Iris pigment epithelial cell (primary cell): ENCODE measurements around the gene MMP24.

ENCODE experiments used
- DNase-seq: peaks from one replicate; pipeline ENCODE4 v3.0.0-alpha.2; 2011; ENCODE audit warnings: low read depth

Gene MMP24

DNA sequence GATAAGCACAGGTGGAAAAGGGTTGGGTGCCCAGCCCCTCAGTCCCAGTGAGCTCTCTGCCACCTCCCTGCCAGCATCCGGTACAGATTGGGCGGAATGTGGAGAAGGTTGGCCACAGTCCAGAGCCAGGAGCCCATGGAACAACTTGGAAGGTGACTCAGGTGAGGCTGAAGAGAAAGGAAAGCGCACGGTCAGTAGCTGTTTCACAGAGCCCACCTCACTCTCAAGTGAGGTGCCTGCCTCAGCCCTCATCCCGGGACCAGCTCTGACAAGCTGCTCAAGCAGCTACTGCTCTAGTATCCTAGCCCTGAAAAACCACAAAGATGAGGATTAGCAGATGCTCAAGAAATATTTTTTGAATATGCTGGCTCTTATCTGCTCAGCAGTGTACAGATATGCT, 52.5 kb downstream of the MMP24 start:
- no peak for DNase-seq

DNA sequence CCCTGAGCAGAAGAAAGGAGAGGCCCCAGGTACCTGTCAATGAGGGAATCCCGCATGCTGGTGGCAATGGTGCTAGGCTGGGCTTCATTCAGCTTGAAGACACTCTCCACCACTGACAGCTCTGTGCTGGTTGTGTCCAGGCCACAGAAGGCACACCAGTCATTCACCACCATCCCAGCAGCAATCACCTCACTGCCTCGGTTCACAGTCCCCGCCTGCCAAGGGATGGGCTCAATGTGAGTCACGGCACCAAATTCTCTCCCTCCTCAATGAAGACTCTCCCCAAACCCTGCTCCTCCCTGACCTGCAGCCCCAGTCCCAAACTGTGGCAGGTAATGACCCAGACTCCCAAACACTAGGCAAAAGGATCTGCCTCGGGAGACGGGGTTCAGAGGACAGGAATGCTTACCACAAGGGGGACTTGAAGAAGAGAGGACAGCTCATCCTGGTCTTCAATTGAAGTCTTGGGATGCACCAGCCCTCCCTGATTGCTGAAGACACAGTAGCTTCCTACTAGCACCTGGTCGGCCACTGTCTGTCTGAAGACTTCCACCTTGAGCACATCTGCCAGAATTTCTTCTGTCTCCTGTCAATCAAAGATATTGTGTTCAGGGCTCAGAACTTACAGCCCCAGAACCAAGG, 53.2 kb downstream of the MMP24 start:
- DNase-seq = no peak

DNA sequence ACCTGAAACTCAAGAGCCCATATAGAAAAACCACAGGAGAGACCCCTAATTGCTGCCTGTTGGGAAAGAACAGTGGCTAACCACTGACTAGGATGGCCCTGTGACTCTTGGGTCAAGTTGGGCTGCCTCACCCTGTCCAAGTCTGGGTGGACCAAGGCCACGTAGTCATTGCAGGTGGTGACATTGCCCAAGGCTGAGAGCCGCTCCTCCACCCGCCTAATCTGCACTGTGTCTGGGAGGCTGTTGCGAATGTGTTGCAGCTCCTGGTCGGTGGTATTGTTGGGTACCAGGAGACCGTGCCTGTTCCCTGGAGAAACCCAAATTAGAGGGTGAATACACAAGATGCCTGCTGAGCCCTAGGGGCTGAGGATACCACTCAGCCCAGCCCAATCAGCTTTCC, 54.0 kb downstream of the MMP24 start:
- DNase-seq = no peak

DNA sequence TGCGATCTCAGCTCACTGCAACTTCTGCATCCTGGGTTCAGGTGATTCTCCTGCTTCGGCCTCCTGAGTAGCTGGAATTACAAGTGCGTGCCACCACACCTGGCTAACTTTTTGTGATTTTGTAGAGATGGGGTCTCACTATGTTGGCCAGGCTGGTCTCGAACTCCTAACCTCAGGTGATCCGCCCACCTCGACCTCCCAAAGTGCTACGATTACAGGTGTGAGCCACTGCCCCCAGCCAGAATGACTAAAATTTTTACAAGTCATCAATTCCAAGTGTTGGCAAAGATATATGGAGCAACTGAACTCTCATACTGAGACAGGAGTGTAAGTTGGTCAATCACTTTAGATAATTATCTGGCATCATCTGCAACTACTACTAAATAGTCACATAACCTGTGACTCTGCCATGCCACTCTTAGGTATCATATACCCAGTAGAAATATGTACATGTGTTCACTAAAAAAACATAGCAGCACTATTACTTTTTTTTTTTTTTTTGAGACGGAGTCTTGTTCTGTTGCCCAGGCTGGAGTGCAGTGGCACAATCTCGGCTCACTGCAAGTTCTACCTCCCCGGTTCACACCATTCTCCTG, 55.1 kb downstream of the MMP24 start:
- DNase-seq = no peak

DNA sequence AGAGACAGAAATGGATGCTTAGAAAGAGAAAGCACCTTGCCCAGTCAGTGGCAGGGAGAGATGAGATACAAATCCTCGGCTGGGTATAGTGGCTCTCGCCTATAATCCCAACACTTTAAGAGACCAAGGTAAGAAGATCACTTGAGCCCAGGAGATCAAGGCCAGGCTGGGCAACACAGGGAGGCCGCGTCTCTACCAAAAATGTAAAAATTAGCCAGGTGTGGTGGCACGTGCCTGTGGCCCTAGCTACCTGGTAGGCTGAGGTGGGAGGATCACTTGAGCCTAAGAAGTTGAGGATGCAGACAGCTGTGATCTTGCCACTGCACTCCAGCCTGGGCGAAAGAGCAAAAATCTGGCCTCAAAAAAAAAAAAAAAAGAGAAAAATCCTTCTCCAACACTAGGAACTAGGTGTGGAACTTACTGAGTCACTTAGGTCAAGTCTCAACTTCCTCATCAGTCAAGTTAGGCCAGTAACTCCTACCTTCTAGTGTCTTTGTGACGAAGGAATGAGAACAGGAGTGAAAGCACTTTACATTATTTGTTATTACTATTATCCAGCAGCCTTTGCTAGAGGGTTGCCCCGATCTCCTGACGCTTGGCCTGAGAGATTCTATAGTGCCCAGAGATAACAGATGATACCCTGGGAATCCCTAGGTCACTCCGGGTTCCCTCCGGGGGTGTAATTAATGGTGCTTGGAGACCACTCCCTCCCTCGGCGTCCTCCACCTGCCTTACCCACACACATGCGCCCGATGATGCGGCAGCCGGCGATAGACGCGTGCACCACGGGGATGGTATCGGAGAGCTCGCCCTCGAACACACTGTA, 57.2 kb downstream of the MMP24 start:
- no peak for DNase-seq

DNA sequence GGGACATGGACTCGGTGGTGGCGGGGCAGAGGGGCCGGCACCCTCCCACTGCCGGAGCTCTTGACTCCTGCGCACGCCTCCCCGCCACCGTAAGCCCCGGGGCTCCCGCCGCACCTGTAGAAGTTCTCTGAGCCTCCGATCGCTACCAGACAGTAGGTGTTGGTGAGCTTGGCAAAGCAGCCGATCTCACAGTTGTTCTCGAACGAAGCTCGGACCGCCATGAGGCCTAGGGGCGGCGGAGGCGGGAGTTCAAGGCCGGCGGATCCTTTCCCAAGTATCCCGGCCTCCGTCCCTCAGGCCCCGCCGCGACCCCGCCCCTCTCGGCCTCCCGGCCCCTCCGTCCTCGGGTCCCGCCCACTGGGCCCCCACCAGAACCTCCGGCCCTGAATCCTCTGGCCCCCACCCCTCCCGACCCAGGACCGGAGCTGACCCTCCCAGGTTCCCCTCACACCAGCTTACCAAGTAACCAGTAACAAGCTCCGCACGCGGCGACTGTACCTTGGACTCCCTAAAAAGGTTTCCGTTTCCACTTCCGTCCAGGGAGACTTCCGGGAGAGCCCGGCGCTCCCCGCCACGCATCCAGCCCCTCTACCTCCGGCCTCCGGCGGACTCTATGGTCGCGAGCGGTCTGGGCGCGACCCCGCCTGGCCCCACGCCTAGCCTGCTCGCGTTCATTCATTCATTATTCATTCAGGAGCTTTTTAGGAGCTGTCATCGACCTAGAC, 57.9 kb downstream of the MMP24 start, which contains the start of gene EIF6:
TSS of gene EIF6 (minus strand) at position 506 of the 725 bp plus-strand sequence. CDS start at position 221, 285 bp downstream.
- DNase-seq = peak; percentile 87

DNA sequence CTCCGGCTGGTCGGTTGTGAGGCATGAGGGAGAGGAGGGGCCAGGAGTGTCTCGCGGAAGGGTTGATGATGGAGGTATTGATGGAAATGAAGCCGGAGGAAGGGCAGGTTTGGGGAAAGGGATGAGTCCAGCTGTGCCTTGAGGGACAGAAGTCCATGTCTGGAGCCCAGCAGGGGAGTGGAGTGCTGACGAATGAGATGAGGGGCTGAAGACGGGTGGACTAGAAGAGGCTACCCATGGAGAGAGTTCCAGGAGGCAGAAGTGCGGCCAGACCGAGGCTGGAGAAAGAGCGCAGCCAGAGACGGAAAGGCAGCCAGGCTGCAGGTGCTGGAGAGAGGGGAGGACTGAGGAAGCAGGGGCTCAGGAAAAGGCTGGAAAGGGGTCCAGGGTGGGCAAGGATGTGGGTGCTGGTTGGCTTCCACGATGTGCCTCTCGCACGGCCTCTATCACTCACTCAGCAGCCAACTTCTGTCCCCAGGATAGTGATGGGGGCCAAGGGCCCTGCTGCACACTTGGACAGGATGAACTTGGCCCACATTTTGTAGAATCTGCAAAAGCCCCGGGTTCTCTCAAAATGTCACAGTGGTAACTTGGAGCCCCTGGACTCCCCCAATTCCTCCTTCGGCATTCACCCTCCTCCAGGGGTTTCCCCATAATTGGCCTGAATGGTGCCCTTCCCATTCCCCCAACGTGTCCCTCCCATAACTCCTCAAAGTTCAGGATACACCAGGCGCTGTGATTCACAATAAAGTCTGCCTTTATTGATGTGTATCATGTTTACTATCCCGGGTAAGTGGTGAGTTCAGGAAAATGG, 58.7 kb downstream of the MMP24 start:
- no peak for DNase-seq

DNA sequence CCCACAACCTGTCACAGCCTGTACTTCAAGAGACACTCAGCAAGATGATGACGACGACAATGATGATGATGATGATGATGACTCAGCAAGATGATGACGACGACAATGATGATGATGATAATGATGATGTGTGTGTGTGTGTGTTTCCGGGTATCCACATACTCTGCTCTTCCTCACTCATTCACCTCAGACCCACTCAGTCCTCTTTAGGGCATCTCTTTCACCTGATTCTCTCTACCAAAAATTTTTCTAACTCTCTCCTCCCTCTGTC, 59.3 kb downstream of the MMP24 start:
- no peak for DNase-seq

DNA sequence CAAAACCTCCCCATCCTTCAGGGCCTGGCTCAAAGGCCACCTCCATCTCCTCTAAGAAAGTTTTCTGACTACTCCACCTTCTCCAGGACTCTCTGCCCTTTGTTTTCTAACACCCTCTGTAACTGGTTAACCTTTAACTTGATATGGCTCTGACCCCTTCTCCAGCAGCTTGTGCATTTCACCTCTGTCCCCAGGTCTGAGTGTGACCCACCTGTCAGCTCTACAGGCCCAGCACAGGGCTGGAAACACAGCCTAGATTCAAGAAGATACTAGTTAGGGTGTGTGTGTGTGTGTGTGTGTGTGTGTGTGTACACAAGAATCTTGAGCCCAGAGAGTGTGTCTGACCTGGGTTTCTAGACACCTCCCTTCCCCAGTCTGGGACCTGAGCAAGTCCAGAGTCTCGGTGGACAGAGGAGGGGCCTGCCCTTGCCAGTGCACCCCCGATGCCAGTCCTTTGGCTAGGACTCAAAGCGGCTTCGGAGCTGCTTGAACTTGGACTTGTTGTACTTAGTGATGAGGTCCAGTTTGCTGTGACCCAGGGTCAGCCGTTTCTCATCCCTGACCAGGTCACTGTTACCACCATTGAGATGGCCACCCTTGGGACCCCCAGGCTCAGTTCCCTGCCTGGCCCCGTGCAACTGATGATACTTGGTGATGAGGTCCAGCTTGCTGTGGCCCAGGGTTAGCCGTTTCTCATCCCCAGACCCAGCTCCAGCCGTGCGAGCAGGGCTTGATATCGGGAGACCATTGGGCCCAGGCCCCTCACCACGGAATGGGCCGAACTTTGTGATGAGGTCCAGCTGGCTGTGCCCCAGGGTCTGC, 59.8 kb downstream of the MMP24 start:
- DNase-seq = no peak

DNA sequence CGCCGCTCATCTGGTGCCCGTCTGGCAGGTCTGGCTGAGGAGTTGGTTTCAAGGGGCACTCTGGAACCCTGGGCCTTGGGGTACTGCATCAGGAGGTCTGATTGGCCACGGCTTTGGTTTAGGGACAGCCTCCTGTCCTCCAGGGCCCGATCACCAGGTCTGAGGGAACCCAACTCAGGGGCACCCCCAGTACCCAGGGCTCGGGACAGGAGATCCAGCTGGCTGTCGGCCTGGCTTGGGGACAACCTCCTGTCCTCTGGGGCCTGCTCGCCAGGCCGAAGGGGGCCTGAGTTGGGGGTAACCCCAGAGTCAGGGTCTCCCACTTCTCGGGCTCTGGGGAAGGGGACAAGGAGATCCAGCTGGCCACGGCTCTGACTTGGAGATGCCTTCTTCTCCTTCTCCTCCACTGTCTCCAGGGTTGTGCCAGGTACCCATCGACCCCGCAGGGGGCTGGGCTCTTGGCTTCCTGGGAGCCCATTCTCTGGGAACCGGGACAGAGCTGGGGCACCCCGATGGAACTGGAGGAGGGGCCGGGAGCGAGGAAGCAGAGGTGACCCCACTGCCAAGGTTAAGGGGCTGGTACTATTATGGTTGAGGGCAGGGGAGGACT, 60.5 kb downstream of the MMP24 start:
- DNase-seq = no peak

DNA sequence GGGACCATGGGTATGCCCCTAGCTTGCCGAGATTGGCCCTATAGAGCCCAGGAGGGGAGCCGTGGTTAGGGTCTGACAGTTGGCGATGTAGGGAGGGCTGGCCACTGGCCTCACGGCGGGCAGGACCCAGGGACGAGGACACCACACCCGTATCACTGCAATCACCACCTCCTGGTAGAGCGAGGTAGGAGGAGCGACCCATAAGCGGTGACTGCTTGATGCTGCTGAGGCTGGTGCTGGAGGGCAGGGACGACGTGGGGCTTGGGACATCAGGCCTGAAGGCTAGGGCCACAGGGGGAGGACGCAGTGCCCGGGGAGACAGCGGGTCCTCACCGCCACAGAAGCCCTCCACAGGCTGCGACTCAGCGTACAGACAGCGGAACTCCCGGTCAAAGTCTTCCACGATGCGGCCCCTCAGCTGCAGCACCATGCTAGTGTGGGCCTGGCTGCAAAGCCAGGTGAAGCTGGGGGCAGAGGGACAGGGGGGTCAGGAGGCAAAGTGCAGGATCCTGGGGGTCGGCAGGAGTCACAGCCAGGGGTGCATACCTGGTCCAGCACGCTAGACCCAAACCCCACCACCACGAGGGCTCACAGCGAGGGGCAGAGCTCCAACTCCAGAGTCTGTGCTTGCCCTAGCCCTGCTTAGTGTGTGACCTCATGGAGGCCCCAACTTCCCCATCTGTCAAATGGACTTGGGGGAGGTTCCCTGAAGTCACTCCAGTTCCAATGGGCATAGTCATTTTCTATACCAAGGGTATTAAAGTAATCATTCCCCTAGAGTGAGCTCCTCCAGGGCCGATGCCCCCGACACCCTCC, 61.2 kb downstream of the MMP24 start:
- no peak for DNase-seq

DNA sequence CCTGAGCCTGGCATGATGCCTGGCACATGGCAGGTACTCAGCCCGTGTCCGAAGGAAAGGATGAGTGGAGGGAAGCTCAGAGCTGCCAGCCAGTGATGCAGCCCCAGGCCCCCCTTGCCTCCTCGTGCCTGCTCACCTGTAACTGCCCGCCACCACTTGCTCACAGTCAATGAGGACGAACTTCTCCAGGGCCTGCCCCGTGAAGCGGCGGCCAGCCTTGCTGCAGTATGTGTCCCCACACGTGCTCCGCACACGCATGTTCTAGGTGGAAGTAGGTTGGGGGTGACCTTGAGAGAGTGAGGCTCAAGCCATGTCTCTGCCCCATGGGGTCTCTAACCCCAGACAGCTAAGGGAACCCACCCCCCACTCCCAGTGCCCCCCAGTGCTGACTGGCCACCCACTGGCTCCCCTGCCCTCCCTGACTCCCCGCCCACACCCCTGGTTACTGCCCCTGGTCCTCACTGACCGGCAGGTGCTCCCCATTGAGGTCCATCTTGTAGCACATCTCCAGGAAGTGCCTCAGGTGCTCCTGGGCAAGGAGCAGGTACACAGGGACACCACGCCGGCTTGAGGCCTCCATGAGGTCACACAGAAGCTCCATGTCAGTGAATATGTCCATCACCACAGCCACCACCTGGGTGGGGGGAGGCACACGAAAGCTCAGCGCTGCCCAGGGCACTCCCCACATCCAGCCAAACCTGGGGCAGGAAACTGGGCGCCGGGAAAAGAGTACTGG, 62.0 kb downstream of the MMP24 start:
- no peak for DNase-seq

DNA sequence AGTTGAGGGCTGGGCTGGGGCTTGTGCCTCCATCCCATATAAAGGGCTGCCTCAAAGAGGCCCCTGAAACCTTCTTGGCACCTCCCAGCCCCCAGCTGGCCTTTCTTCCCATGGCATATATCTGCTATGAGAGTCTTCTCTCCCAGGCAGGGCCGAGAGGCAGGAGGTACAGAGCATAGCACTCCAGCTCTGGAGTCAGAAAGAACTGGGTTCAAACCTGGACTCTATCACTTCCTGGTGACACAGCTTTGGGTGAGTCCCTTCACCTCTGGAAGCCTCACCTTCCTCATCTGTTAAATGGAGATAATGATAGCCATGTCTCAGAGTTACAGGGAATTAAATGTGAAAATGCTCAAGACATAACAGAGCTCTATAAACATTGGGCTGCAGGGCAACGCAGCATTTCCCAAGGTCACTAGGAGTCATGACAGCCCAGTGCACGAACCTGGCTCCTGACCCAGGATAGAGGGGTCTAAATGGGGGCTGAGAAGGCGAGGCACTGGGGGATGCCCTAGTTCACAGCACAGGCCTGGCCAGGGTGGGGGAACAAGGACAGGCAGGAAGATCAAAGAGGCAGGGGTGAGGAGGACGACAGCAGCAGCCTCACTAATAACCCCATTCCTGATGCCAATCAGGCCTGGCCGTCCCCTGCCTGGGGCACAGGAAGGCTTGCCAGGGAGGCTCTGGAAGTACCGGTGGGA, 63.8 kb downstream of the MMP24 start:
- DNase-seq = no peak

DNA sequence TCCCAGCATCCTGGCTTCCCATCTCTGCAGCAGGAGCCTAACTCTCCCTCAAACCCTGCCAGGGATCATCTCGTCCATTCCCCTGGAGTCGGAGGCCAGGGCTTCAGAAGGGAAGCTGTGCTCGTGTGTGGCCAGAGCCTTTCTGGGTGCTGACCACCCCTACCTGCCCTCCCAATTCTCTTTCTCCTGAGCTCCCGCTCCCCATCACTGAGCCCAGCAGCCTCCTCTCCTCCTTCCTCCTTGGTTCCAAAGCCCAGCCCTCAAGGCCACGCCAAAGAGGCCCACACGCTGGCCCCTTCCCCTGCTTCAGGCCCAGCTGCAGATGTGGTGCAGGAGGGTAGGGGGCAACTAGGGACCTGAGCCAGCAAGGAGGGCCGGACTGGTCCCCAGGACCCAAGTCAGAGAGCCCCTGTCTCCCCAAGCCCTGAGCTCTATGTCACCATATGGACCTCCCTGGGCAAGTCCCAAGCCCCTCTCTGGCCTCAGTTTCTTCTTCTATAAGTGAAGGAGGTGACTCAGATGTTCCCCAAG, 64.5 kb downstream of the MMP24 start:
- DNase-seq = no peak

DNA sequence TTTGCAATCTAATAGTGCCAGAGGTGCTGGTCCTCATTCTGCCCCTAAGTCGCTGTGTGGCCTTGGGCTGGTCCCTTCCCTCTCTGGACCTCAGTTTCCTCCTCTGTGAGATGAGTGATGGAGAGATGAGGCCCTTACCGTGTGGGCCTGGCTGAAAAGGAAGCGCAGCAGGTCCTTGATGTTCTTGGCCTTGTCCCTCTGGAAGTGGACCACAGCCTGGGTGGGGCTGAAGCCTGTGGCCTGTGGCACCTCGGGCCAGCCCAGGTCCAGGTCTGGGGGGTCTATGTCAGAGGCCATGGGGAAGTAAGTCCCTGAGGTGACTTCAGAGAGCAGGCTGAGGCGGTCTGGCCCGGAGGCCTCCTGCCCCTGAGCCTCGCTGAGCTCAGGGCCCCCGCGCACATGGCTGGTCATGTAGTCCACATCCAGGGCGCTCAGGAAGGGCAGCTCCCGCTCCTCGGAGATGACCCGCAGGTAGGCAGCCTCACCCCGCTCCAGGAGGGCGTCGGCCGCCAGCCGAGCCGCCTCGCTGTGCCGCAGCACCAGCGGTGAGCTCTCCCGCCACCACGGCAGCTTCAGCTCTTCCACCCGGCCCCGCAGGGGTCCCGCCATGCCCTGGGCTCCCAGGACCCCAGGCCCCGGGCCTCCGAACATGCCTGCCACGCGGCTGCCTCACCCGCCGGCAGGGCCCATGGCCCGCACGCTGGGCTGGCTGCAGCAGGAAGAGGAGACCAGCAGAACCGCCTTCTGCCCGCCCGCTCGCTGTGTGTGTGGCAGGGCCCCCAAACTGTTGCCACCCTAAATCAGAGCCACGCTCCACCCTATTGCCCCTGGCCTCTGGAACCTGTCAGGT, 65.4 kb downstream of the MMP24 start, which contains the start of gene FAM83C:
TSS of gene FAM83C (minus strand) at position 772 of the 850 bp plus-strand sequence. CDS start at position 651, 121 bp downstream.
- no peak for DNase-seq

DNA sequence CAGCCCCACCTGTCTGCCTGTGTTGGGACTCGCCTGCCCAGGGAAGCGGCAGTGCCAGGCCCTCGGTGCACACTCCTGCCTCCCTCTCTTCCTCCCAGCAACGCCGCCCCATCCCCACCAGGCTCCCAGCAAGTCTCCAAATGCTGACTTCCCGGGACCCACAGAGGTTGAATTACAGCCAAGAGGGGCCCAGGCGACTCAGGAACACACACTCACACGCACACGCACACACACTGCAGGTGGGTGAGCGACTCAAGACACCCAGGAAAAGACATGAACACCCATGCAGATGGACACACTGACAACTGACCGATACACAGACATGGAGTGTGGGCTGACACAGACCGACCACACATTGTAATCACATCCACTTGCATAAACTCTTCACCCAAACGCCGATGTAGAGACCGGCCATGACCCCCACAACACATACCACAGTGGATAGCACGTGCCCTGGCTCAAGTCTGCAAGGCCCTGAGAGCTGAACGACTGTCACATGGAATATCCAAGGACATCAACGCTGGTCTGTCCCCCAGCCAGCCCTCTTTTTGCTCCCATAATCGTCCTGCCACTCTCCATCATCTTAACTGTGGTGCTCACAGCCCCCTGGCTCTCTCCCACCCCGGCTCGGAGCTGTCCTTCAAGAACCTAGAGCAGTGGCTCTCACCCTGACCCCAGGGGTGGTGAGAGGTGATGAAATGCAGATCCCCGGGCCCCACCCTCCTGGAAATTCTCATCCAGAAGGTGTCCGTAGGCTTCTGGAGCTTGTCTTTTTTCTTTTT, 66.2 kb downstream of the MMP24 start:
- no peak for DNase-seq
